Measurements from ENCODE around the gene DAB2IP. TPM values are rescaled to one million over a fixed set of nuclear protein-coding genes. Genes with fewer than 3 reads are reported as not detected.

Gene DAB2IP
- total RNA-seq, 1 experiment from 2014 or later = 13.4 TPM

- in situ Hi-C loops (cut with HindIII; ENCODE audit: low pct_unique_long_range_greater_than_20kb, low sequenced_read_pairs) = no loop called here
- no peak for DNase-seq (ENCODE audit: low read depth, low spot score)
Measured at GRCh38 chr9:121652021-121652837, 795 bp downstream of the DAB2IP start.

- in situ Hi-C loops (cut with HindIII; ENCODE audit: low pct_unique_long_range_greater_than_20kb, low sequenced_read_pairs) = no loop called here
- DNase-seq (ENCODE audit: low read depth, low spot score) = no peak
Measured at GRCh38 chr9:121652838-121653231, 1.4 kb downstream of the DAB2IP start.

GRCh38 chr9:121654499-121655140 lies 3.2 kb downstream of the DAB2IP start:
- in situ Hi-C loops (cut with HindIII; ENCODE audit: low pct_unique_long_range_greater_than_20kb, low sequenced_read_pairs) = no loop called here

GRCh38 chr9:121655231-121655755 lies 3.9 kb downstream of the DAB2IP start:
- DNase-seq (ENCODE audit: low read depth, low spot score) = no peak
- in situ Hi-C loops (cut with HindIII; ENCODE audit: low pct_unique_long_range_greater_than_20kb, low sequenced_read_pairs) = no loop called here

More at GRCh38 chr9:121654499-121655140, 3.2 kb downstream of the DAB2IP start:
- no peak for DNase-seq (ENCODE audit: low read depth, low spot score)

- in situ Hi-C loops (cut with HindIII; ENCODE audit: low pct_unique_long_range_greater_than_20kb, low sequenced_read_pairs) = no loop called here
- no peak for DNase-seq (ENCODE audit: low read depth, low spot score)
Measured at GRCh38 chr9:121656941-121657470, 5.6 kb downstream of the DAB2IP start.

- DNase-seq (ENCODE audit: low read depth, low spot score) = no peak
- in situ Hi-C loops (cut with HindIII; ENCODE audit: low pct_unique_long_range_greater_than_20kb, low sequenced_read_pairs) = no loop called here
Measured at GRCh38 chr9:121658166-121658565, 6.7 kb downstream of the DAB2IP start.

GRCh38 chr9:121658591-121658990 lies 7.2 kb downstream of the DAB2IP start:
- in situ Hi-C loops (cut with HindIII; ENCODE audit: low pct_unique_long_range_greater_than_20kb, low sequenced_read_pairs) = no loop called here
- DNase-seq (ENCODE audit: low read depth, low spot score) = no peak

- in situ Hi-C loops (cut with HindIII; ENCODE audit: low pct_unique_long_range_greater_than_20kb, low sequenced_read_pairs) = no loop called here
Measured at GRCh38 chr9:121660367-121660766, 8.9 kb downstream of the DAB2IP start.

GRCh38 chr9:121660876-121661275 lies 9.4 kb downstream of the DAB2IP start:
- in situ Hi-C loops (cut with HindIII; ENCODE audit: low pct_unique_long_range_greater_than_20kb, low sequenced_read_pairs) = no loop called here
- DNase-seq (ENCODE audit: low read depth, low spot score) = no peak

More at GRCh38 chr9:121660367-121660766, 8.9 kb downstream of the DAB2IP start:
- DNase-seq (ENCODE audit: low read depth, low spot score) = no peak

- in situ Hi-C loops (cut with HindIII; ENCODE audit: low pct_unique_long_range_greater_than_20kb, low sequenced_read_pairs) = no loop called here
- DNase-seq (ENCODE audit: low read depth, low spot score) = no peak
Measured at GRCh38 chr9:121661328-121661727, 9.9 kb downstream of the DAB2IP start.

- in situ Hi-C loops (cut with HindIII; ENCODE audit: low pct_unique_long_range_greater_than_20kb, low sequenced_read_pairs) = no loop called here
- DNase-seq (ENCODE audit: low read depth, low spot score) = no peak
Measured at GRCh38 chr9:121662359-121662758, 10.9 kb downstream of the DAB2IP start.

- in situ Hi-C loops (cut with HindIII; ENCODE audit: low pct_unique_long_range_greater_than_20kb, low sequenced_read_pairs) = no loop called here
- no peak for DNase-seq (ENCODE audit: low read depth, low spot score)
Measured at GRCh38 chr9:121662891-121663580, 11.6 kb downstream of the DAB2IP start.

- no peak for DNase-seq (ENCODE audit: low read depth, low spot score)
- in situ Hi-C loops (cut with HindIII; ENCODE audit: low pct_unique_long_range_greater_than_20kb, low sequenced_read_pairs) = no loop called here
Measured at GRCh38 chr9:121663591-121663990, 12.2 kb downstream of the DAB2IP start.

- in situ Hi-C loops (cut with HindIII; ENCODE audit: low pct_unique_long_range_greater_than_20kb, low sequenced_read_pairs) = no loop called here
- DNase-seq (ENCODE audit: low read depth, low spot score) = no peak
Measured at GRCh38 chr9:121666294-121666693, 14.9 kb downstream of the DAB2IP start.

GRCh38 chr9:121667214-121667613 lies 15.8 kb downstream of the DAB2IP start:
- in situ Hi-C loops (cut with HindIII; ENCODE audit: low pct_unique_long_range_greater_than_20kb, low sequenced_read_pairs) = no loop called here
- DNase-seq (ENCODE audit: low read depth, low spot score) = no peak

- DNase-seq (ENCODE audit: low read depth, low spot score) = no peak
- in situ Hi-C loops (cut with HindIII; ENCODE audit: low pct_unique_long_range_greater_than_20kb, low sequenced_read_pairs) = no loop called here
Measured at GRCh38 chr9:121667890-121668289, 16.5 kb downstream of the DAB2IP start.

- DNase-seq (ENCODE audit: low read depth, low spot score) = no peak
Measured at GRCh38 chr9:121670431-121670830, 19.0 kb downstream of the DAB2IP start.

GRCh38 chr9:121671612-121672155 lies 20.2 kb downstream of the DAB2IP start:
- in situ Hi-C loops (cut with HindIII; ENCODE audit: low pct_unique_long_range_greater_than_20kb, low sequenced_read_pairs) = no loop called here
- DNase-seq (ENCODE audit: low read depth, low spot score) = no peak

More at GRCh38 chr9:121670431-121670830, 19.0 kb downstream of the DAB2IP start:
- in situ Hi-C loops (cut with HindIII; ENCODE audit: low pct_unique_long_range_greater_than_20kb, low sequenced_read_pairs) = no loop called here

All from SK-MEL-5 (cell line).